H1 (cell line): ENCODE data around the gene AMPH.

Experiments used
- CTCF ChIP-seq, 3 experiments: IDR thresholded peaks; 1 replicate in 2 of 3; 2 replicates in 1 of 3; pipeline versions ENCODE4 v1.5.1 to v1.6.1; 2011; ENCODE audit warnings: low read length in 3 of 3, mild to moderate bottlenecking in 3 of 3, inconsistent platforms in 2 of 3, low read depth in 1 of 3, moderate library complexity in 1 of 3; ENCODE audit not compliant: insufficient read depth in 1 of 3; ENCODE audit errors: control extremely low read depth in 1 of 3
- POLR2A ChIP-seq, 2 experiments: IDR thresholded peaks; 1 replicate in 1 of 2; 2 replicates in 1 of 2; pipeline ENCODE4 v1.6.1; 2011; ENCODE audit warnings: low read depth in 2 of 2, low read length in 2 of 2, mild to moderate bottlenecking in 2 of 2; ENCODE audit errors: control extremely low read depth in 1 of 2
- POLR2AphosphoS5 ChIP-seq: IDR thresholded peaks from 2 replicates; pipeline ENCODE4 v1.6.1; 2011; ENCODE audit warnings: low read depth, low read length
- SAP30 ChIP-seq: fragments of 300-600 bp; sonication (generic); IDR thresholded peaks from 2 replicates; pipeline ENCODE4 v1.7.1; 2012; ENCODE audit warnings: low read length, moderate library complexity, mild to moderate bottlenecking, inconsistent platforms; ENCODE audit not compliant: insufficient read depth, insufficient replicate concordance

DNA sequence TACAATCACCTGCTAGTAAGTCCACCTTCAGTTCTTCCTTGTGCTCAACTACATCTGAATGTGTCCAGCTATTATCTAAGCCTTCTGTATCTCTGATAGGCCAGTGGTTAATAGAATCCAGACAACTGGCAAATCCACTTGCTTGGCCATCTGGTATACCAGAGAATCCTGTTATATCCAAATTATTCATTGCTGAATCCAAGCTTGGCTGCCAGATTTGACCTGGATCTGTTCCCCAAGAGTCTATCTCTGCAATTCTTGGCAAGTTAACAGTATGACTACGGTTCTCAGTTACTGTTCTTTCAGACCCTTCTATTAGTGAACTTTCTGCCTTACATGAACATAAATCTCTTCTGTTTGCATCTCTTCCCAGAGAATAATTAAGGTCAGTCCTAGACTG lies 203.1 kb downstream of the AMPH start:
- no peak for TF ChIP-seq SAP30
- no peak for TF ChIP-seq POLR2A (IDR thresholded peaks at IDR 0.05; ENCODE audit: control extremely low read depth in 1 of 2, low read depth in 2 of 2, low read length in 2 of 2)
- no peak for TF ChIP-seq CTCF (IDR thresholded peaks at IDR 0.05; ENCODE audit: control extremely low read depth in 1 of 3, insufficient read depth in 1 of 3, low read depth in 1 of 3, low read length in 3 of 3)
- no peak for TF ChIP-seq POLR2AphosphoS5
